Right ventricle myocardium inferior (tissue), 1 donor: ENCODE data around the gene SLC16A12. TPM values are rescaled to one million over a fixed set of nuclear protein-coding genes. Genes with fewer than 3 reads are reported as not detected.
"Not testable (repeated sequence)": the region's sequence is repeated elsewhere in the genome, so short reads cannot be mapped to it uniquely, and the experiment has no call there.

Experiments
- ATAC-seq: fragments of 200-7000 bp; cut with Tn5 transposase; one replicate; pipeline ENCODE4 v1.9.1; 2020; ENCODE audit warnings: mild to moderate bottlenecking, moderate library complexity
- DNase-seq: peaks from one replicate; pipeline ENCODE4 v3.0.0; 2021; ENCODE audit errors: missing footprints
- intact Hi-C: fragments of 100-400 bp; cut with DNase I; formaldehyde crosslinking; loops from one replicate; pipeline ENCODE4 v1.11.0; 2022
- total RNA-seq: library from RNA; stranded (reverse); fragmentation: NEBNext Ultra II Directional; extraction: Animal tissue kit (Norgen Biotek cat#: 25700); gene quantifications from one replicate; pipeline ENCODE4 v1.2.1, GENCODE V29; 2021
- donor health status: DM: no; HTN: yes; CAD: no; lungs with severe emphysema.

Gene SLC16A12
- total RNA-seq, 1 donor from 2014 or later: 1.1 TPM

- ATAC-seq: no peak
- intact Hi-C loops: no loop called here
- no peak for DNase-seq
Measured at GRCh38 chr10:89450901-89451300, 84.5 kb downstream of the SLC16A12 start.

GRCh38 chr10:89444819-89445218 lies 90.6 kb downstream of the SLC16A12 start:
- intact Hi-C loops, ATAC-seq, DNase-seq: not testable (repeated sequence)

GRCh38 chr10:89442289-89442688 lies 93.1 kb downstream of the SLC16A12 start:
- DNase-seq (no peak), ATAC-seq (no peak)
- intact Hi-C loops: no loop called here

GRCh38 chr10:89440226-89441009 lies 95.0 kb downstream of the SLC16A12 start:
- ATAC-seq (peak; percentile 85), DNase-seq (no peak)
- intact Hi-C loops: no loop called here

GRCh38 chr10:89438525-89438924 lies 96.9 kb downstream of the SLC16A12 start:
- ATAC-seq: no peak
- intact Hi-C loops: no loop called here

GRCh38 chr10:89431977-89432376 lies 103.4 kb downstream of the SLC16A12 start:
- intact Hi-C loops: no loop called here
- DNase-seq: no peak
- ATAC-seq: no peak

More at GRCh38 chr10:89438525-89438924, 96.9 kb downstream of the SLC16A12 start:
- no peak for DNase-seq

GRCh38 chr10:89428877-89429276 lies 106.5 kb downstream of the SLC16A12 start:
- ATAC-seq (peak; percentile 69), DNase-seq (no peak)
- intact Hi-C loops: loop anchor here (5.0 kb wide), 1 partner anchor 38 kb away; no protein-coding TSS in a partner anchor

GRCh38 chr10:89427629-89428028 lies 107.8 kb downstream of the SLC16A12 start:
- ATAC-seq (no peak), DNase-seq (no peak)
- intact Hi-C loops: loop anchor here (2.0 to 5.0 kb wide), 3 partner anchors 40 to 273 kb away; partner anchors contain the start of gene KIF20B

- intact Hi-C loops: loop anchor here (1.0 to 5.0 kb wide), 4 partner anchors 41 to 274 kb away; partner anchors contain the start of gene KIF20B
- ATAC-seq (peak; percentile 69), DNase-seq (no peak)
Measured at GRCh38 chr10:89426230-89426868, 109.0 kb downstream of the SLC16A12 start.

GRCh38 chr10:89425000-89425399 lies 110.4 kb downstream of the SLC16A12 start:
- DNase-seq: no peak
- no peak for ATAC-seq
- intact Hi-C loops: loop anchor here (5.0 kb wide), 1 partner anchor 42 kb away; no protein-coding TSS in a partner anchor

GRCh38 chr10:89421018-89421476 lies 114.3 kb downstream of the SLC16A12 start:
- ATAC-seq: no peak
- DNase-seq: no peak
- intact Hi-C loops: no loop called here

GRCh38 chr10:89419548-89419947 lies 115.8 kb downstream of the SLC16A12 start:
- no peak for DNase-seq
- intact Hi-C loops: no loop called here
- no peak for ATAC-seq

- DNase-seq (no peak), ATAC-seq (no peak)
- intact Hi-C loops: no loop called here
Measured at GRCh38 chr10:89416465-89416864, 118.9 kb downstream of the SLC16A12 start.

GRCh38 chr10:89414879-89415821 lies 120.2 kb downstream of the SLC16A12 start:
- peak; percentile 78 for ATAC-seq
- peak; percentile 73 for DNase-seq
- intact Hi-C loops: loop anchor here (1.0 kb wide), 1 partner anchor 23 kb away; the partner anchor contains the start of gene IFIT1

- ATAC-seq: peak; percentile 95
- intact Hi-C loops: loop anchor here (1.0 kb wide), 1 partner anchor 22 kb away; the partner anchor contains the start of gene IFIT1
- DNase-seq: peak; percentile 89
Measured at GRCh38 chr10:89414146-89414878, 121.1 kb downstream of the SLC16A12 start, which contains the start of gene IFIT5. Gene IFIT5, plus strand, starts transcription at chr10:89414568. Its CDS starts 231 bp downstream, at chr10:89414799.

- no peak for ATAC-seq
- no peak for DNase-seq
- intact Hi-C loops: no loop called here
Measured at GRCh38 chr10:89413398-89413912, 121.9 kb downstream of the SLC16A12 start.

GRCh38 chr10:89412276-89412675 lies 123.1 kb downstream of the SLC16A12 start:
- ATAC-seq, DNase-seq, intact Hi-C loops: not testable (repeated sequence)
